ENCODE results near the gene GCDH.
"Not testable (repeated sequence)": the region's sequence is repeated elsewhere in the genome, so short reads cannot be mapped to it uniquely, and the experiment has no call there.

Gene GCDH

DNA sequence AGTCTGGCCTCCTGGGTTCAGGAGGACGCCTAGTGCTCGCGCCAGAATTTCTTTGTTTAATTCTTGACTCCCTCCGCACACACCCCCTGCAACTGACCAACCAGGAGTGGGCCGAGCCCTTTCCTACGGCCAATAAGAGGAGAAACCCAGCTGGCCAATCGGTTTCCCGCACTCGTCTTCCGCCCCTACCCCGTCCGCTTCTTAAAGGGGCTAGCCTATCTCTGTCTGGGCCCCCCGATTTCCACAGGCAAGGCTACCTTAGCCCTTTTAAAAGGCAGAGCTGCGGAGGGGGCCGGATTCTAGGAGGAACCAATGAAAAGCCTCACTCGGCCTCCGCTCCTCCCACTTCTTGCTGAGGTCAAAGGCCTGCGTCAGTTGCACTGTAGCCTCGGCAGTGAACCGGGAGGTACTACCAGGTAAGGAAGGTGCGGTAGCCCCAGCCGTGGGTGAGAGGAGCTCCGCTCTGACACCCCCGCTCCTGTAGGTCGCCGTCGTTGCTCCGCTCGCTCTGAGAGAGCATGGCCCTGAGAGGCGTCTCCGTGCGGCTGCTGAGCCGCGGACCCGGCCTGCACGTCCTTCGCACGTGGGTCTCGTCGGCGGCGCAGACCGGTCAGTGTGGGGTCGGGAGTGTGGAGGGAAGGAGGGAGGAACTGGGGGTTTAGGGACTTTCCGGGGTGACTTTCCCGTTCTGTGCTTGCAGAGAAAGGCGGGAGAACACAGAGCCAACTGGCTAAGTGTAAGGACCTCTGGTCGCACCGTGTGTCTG lies at the start of gene GCDH:
Gene GCDH, plus strand, starts transcription at position 374 of the 766 bp plus-strand sequence. Its CDS starts 145 bp downstream, at position 519.
- DNase-seq (ENCODE audit: low read depth, low spot score) = peak; percentile 97
- no peak for TF ChIP-seq FOXP2 (optimal IDR thresholded peaks at IDR 0.05; ENCODE audit: control extremely low read depth, extremely low read length, insufficient read depth)
- TF ChIP-seq POLR2AphosphoS5 (IDR thresholded peaks at IDR 0.05; ENCODE audit: borderline replicate concordance, low read depth, low read length) = peak; percentile 74
- Histone ChIP-seq H3K9ac (ENCODE audit: insufficient read length) (peak within 1 kb of the TSS; percentile 83), H3K36me3 (ENCODE audit: insufficient read depth, low read length) (no peaks in the 10 kb centered on the region), H3K27ac (peak within 1 kb of the TSS; percentile 40; the same call in 1 of the 2 replicates), H3K9me3 (ENCODE audit: low read depth, low read length) (no peaks in the 10 kb centered on the region), H3K4me3 (peak within 1 kb of the TSS; percentile 98)

DNA sequence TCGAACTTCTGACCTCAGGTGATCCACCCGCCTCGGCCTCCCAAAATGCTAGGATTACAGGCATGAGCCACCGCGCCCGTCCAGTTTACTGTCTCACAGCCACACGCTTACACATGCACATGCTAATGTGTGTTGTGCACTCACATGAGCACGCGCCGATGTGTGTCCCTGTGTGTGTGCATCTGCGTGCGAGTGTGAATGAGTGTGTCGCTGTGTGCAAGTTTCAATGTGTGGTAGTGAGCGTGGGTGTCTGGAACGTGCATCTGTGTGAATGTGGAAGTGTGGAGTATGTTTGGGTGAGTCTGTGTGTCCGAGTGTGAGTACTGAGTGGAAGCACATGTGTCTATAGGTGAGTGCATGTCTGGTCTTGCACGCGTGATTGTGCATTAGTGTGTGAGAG lies 48.4 kb upstream of the GCDH start:
- no peak for DNase-seq (ENCODE audit: low read depth, low spot score)
- TF ChIP-seq FOXP2 (optimal IDR thresholded peaks at IDR 0.05; ENCODE audit: control extremely low read depth, extremely low read length, insufficient read depth) (no peak), EZH2 (IDR thresholded peaks at IDR 0.05) (no peak), POLR2AphosphoS5 (IDR thresholded peaks at IDR 0.05; ENCODE audit: borderline replicate concordance, low read depth, low read length) (no peak)
- peaks cover 4% of the 10 kb centered on the region; the same call in 1 of the 2 replicates for H3K36me3 ChIP-seq (ENCODE audit: insufficient read depth, low read length)
- no peak overlapping the region for H3K27ac ChIP-seq
- no peak overlapping the region for H3K4me3 ChIP-seq
- no peak overlapping the region for H3K9ac ChIP-seq (ENCODE audit: insufficient read length)
- no peaks in the 10 kb centered on the region for H3K9me3 ChIP-seq (ENCODE audit: low read depth, low read length)

DNA sequence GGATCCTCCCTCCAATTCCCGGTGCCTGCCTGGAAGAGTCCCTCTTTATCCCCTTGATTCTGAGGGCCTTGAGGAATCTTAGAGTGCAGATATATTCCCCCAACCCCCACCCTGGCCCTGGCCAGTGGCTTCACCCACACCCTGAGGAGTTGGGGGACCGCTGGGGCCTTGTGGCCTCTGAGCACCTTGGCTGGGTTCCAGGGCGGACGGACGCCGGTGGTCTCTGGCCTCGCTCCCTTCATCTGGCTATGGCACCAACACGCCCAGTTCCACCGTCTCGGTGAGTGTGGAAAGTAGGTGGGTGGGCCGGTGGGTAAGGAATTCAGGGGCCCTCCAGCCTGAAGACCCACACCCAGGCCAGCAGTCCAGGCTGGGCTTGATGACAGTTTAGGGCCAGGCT lies 47.6 kb upstream of the GCDH start:
- TF ChIP-seq POLR2AphosphoS5 (IDR thresholded peaks at IDR 0.05; ENCODE audit: borderline replicate concordance, low read depth, low read length) (no peak), EZH2 (IDR thresholded peaks at IDR 0.05) (no peak), FOXP2 (optimal IDR thresholded peaks at IDR 0.05; ENCODE audit: control extremely low read depth, extremely low read length, insufficient read depth) (no peak)
- no peak for DNase-seq (ENCODE audit: low read depth, low spot score)

DNA sequence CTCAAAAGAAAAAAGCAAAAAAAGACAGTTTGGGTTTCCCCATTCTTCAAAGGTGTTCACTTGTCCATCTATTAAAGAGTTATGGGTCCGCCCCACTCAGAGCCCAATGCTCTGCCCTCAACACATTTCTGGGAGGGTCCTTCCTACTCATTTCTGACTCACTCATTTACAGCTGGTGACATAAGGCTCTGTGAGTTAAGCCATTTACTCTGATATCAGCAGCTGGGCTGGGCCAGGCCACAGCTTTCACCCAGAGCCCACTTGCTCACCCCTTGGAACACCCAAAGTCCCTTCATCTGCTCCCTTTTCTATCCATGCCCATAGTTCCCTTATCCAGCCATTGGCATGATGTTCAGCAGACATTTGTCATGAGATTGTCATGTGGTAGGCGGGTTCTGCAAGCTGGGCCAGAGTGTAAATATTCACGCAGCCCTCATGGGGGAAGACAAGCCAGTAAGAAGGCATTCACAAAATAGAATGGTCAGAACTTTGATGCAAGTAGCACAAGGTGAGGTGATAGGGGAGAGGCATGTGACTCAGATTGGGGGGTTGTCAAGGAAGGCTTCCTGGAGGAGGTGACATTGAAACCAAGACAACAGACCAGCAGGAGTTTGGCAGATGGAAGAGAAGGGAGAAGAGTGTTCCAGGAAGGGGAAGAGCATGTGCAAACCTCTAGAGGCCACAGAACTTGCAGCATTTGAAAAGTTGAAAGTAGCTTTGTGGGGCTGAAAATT lies 46.8 kb upstream of the GCDH start:
- H3K9ac ChIP-seq (ENCODE audit: insufficient read length) = no peak overlapping the region
- peaks cover 4% of the 10 kb centered on the region; the same call in 1 of the 2 replicates for H3K36me3 ChIP-seq (ENCODE audit: insufficient read depth, low read length)
- no peak overlapping the region for H3K27ac ChIP-seq
- DNase-seq (ENCODE audit: low read depth, low spot score) = no peak
- TF ChIP-seq POLR2AphosphoS5 (IDR thresholded peaks at IDR 0.05; ENCODE audit: borderline replicate concordance, low read depth, low read length) = no peak
- TF ChIP-seq FOXP2 (optimal IDR thresholded peaks at IDR 0.05; ENCODE audit: control extremely low read depth, extremely low read length, insufficient read depth) = no peak
- no peak for TF ChIP-seq EZH2 (IDR thresholded peaks at IDR 0.05)
- no peaks in the 10 kb centered on the region for H3K9me3 ChIP-seq (ENCODE audit: low read depth, low read length)
- no peak overlapping the region for H3K4me3 ChIP-seq

More for the DNA sequence above, 47.6 kb upstream of the GCDH start:
- Histone ChIP-seq H3K9me3 (ENCODE audit: low read depth, low read length) (no peaks in the 10 kb centered on the region), H3K4me3 (no peak overlapping the region), H3K27ac (no peak overlapping the region), H3K9ac (ENCODE audit: insufficient read length) (no peak overlapping the region), H3K36me3 (ENCODE audit: insufficient read depth, low read length) (peaks cover 4% of the 10 kb centered on the region; the same call in 1 of the 2 replicates)

DNA sequence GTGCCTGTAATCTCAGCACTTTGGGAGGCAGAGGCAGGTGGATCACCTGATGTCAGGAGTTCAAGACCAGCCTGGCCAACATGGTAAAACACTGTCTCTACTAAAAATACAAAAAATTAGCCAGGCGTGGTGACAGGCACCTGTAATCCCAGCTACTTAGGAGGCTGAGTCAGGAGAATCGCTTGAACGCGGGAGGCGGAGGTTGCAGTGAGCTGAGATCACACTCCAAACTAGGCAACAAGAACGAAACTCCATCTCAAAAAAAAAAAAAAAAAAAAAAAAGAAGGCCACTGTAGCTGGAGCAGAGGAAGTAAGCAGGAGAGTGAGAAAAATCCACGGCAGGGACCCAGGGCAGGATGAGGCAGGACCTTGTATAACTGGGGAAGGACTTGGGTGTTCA lies 44.3 kb upstream of the GCDH start:
- not testable (repeated sequence) for H3K36me3 ChIP-seq (ENCODE audit: insufficient read depth, low read length); H3K4me3 ChIP-seq; H3K9ac ChIP-seq (ENCODE audit: insufficient read length); H3K27ac ChIP-seq; H3K9me3 ChIP-seq (ENCODE audit: low read depth, low read length); DNase-seq (ENCODE audit: low read depth, low spot score)

DNA sequence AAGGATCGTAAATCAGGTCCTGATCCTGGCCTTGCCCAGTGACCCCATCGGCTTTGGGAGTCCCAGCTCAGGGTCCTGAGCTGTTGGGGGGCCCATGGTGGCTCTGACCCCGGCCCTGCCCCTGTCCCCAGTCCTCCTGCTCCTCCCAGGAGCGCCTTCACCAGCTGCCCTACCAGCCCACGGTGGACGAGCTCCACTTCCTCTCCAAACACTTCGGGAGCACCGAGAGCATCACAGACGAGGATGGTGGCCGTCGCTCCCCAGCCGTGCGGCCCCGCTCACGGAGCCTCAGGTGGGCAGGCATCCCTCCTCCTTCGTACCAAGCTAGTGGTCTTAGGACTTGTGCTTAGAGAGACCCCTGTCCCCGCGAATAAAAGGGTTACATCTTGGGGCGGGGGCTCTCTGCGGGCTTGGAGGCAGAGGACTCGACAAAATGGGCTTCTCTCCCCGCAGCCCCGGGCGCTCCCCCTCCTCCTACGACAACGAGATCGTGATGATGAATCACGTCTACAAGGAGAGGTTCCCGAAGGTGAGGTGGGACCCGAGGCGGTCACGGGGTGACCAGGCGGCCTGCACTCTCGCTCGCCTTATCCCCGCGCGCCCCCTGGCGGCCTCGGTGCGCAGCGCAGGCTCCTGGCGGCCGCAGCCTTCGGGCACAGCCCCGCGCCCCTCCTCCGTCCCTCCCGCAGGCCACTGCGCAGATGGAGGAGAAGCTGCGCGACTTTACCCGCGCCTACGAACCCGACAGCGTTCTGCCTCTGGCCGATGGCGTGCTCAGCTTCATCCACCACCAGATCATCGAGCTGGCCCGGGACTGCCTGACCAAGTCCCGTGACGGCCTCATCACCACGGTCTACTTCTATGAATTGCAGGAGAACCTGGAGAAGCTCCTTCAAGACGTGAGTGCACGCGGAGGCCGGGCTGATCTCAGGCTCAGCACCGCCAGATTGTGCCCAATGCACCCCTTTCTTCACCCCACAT lies 43.5 kb upstream of the GCDH start:
- DNase-seq (ENCODE audit: low read depth, low spot score) = no peak
- peaks cover 4% of the 10 kb centered on the region; the same call in 1 of the 2 replicates for H3K36me3 ChIP-seq (ENCODE audit: insufficient read depth, low read length)
- H3K9ac ChIP-seq (ENCODE audit: insufficient read length) = no peak overlapping the region
- peak overlapping the region; percentile 23; the same call in 1 of the 2 replicates for H3K4me3 ChIP-seq
- no peaks in the 10 kb centered on the region for H3K9me3 ChIP-seq (ENCODE audit: low read depth, low read length)
- TF ChIP-seq FOXP2 (optimal IDR thresholded peaks at IDR 0.05; ENCODE audit: control extremely low read depth, extremely low read length, insufficient read depth) (no peak), POLR2AphosphoS5 (IDR thresholded peaks at IDR 0.05; ENCODE audit: borderline replicate concordance, low read depth, low read length) (no peak), EZH2 (IDR thresholded peaks at IDR 0.05) (no peak)
- H3K27ac ChIP-seq = no peak overlapping the region

DNA sequence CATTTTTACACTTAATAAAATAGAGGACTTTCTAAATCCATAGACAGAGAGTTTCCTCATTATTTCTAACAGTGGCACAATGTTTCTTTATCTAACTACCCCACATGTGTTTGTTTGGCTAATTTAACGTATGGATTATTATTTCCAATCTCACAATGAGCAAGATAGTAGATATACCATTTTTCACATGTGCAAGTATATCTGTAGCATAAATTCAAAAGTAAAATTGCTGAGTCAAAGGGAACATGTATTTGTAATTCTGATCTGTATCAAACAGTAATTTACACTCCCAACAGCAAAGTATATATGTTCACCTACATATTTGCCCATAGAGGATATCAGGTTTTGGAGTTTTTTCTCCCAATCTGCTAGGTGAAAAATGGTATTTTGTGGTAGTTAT lies 34.3 kb upstream of the GCDH start:
- TF ChIP-seq EZH2 (IDR thresholded peaks at IDR 0.05) = no peak
- no peak for TF ChIP-seq POLR2AphosphoS5 (IDR thresholded peaks at IDR 0.05; ENCODE audit: borderline replicate concordance, low read depth, low read length)
- TF ChIP-seq FOXP2 (optimal IDR thresholded peaks at IDR 0.05; ENCODE audit: control extremely low read depth, extremely low read length, insufficient read depth) = no peak
- Histone ChIP-seq H3K27ac (no peak overlapping the region), H3K4me3 (no peak overlapping the region), H3K9ac (ENCODE audit: insufficient read length) (no peak overlapping the region), H3K36me3 (ENCODE audit: insufficient read depth, low read length) (peaks cover 9% of the 10 kb centered on the region; the same call in 1 of the 2 replicates), H3K9me3 (ENCODE audit: low read depth, low read length) (no peaks in the 10 kb centered on the region)
- no peak for DNase-seq (ENCODE audit: low read depth, low spot score)

Data from SK-N-MC (cell line).